HG03175 (cell line): Measurements from ENCODE around the gene ITFG1.

Source experiments
- ATAC-seq: cut with Tn5 transposase; IDR thresholded peaks from one replicate; pipeline ENCODE4 v1.9.1; 2021; ENCODE audit warnings: mild to moderate bottlenecking, moderate library complexity; ENCODE audit not compliant: unreplicated experiment

ITFG1 gene

GRCh38 chr16:47125757-47126156 lies 335.1 kb downstream of the ITFG1 start:
- ATAC-seq, result no peak

GRCh38 chr16:47113130-47113529 lies 347.7 kb downstream of the ITFG1 start:
- no peak for ATAC-seq

GRCh38 chr16:47110939-47111338 lies 349.9 kb downstream of the ITFG1 start:
- ATAC-seq, result no peak

- ATAC-seq, result no peak
Measured at GRCh38 chr16:47109361-47109760, 351.5 kb downstream of the ITFG1 start.
